Measurements from ENCODE around the gene AGMO. TPM values are rescaled to one million over a fixed set of nuclear protein-coding genes. Genes with fewer than 3 reads are reported as not detected.

The AGMO gene
- total and polyA plus RNA-seq, 4 donors = 21.6 to 46.6 (median 31.6) TPM

DNA sequence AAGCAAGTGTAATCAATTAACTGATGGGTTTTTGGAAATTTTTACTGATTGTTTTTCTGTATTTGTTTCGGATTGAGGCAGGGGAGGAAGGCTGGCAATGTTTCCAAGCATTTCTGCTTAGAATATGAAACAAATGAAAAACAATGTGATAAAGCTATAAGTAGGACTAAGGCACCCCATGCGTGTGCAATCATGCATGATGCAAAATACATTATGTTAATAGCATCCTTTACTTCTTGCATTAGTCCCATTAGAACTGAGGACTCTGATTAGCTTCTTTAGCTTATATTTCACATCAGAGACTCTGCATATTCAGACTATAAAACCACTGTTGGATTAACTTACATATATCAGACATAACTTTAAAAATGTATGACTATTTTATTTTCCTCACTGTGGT lies 48.7 kb upstream of the AGMO start:
- no peak for TF ChIP-seq FOXA1 (IDR thresholded peaks at IDR 0.05)
- TF ChIP-seq, protein P1, sequence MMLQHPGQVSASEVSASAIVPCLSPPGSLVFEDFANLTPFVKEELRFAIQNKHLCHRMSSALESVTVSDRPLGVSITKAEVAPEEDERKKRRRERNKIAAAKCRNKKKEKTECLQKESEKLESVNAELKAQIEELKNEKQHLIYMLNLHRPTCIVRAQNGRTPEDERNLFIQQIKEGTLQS (IDR thresholded peaks at IDR 0.05) = no peak
- Histone ChIP-seq H3K27me3 (ENCODE audit: control insufficient read depth in 4 of 4, insufficient read depth in 4 of 4, low read length in 3 of 4) (no peaks in the 10 kb centered on the region), H3K4me3 (ENCODE audit: low read depth in 1 of 3, low read length in 3 of 3) (no peak overlapping the region), H3K36me3 (ENCODE audit: control insufficient read depth in 4 of 4, insufficient read depth in 3 of 4, low read depth in 1 of 4, low read length in 3 of 4) (no peaks in the 10 kb centered on the region), H3K27ac (ENCODE audit: low read depth in 1 of 2, low read length in 2 of 2) (no peak overlapping the region), H3K9me3 (ENCODE audit: control insufficient read depth in 4 of 4, low read length in 3 of 4) (no peaks in the 10 kb centered on the region), H3K9ac (ENCODE audit: low read depth in 1 of 2, low read length in 2 of 2) (no peak overlapping the region), H3K4me1 (ENCODE audit: control insufficient read depth in 4 of 4, insufficient read depth in 4 of 4, low read length in 3 of 4) (no peaks in the 10 kb centered on the region)
- DNase-seq (ENCODE audit: low spot score) = no peak
- WGBS = 87% methylated on average over 2 of the region's 2 CpGs

DNA sequence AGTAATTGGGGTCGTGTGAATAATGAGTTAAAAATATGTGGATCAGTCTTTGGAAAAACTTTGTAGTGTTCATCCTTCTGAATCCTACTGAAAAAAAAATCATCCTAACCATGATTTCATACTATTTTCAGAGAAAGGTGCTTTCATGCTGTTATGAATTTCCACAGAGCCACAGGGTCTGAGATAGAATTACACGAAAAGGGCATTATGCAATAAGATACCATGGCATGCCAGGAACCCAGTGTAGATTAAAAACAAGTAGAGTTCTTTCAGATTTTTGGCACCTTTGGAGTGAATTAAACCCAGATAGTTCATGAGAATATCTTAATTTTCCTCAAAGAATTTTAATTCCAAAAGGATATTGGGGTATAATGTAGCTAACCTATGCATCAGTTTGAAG lies 47.5 kb upstream of the AGMO start:
- H3K9ac ChIP-seq (ENCODE audit: low read depth in 1 of 2, low read length in 2 of 2) = no peak overlapping the region
- H3K27me3 ChIP-seq (ENCODE audit: control insufficient read depth in 4 of 4, insufficient read depth in 4 of 4, low read length in 3 of 4) = no peaks in the 10 kb centered on the region
- H3K4me3 ChIP-seq (ENCODE audit: low read depth in 1 of 3, low read length in 3 of 3) = no peak overlapping the region
- H3K27ac ChIP-seq (ENCODE audit: low read depth in 1 of 2, low read length in 2 of 2) = no peak overlapping the region
- H3K36me3 ChIP-seq (ENCODE audit: control insufficient read depth in 4 of 4, insufficient read depth in 3 of 4, low read depth in 1 of 4, low read length in 3 of 4) = no peaks in the 10 kb centered on the region
- no peak for DNase-seq (ENCODE audit: low spot score)
- TF ChIP-seq, protein P2, sequence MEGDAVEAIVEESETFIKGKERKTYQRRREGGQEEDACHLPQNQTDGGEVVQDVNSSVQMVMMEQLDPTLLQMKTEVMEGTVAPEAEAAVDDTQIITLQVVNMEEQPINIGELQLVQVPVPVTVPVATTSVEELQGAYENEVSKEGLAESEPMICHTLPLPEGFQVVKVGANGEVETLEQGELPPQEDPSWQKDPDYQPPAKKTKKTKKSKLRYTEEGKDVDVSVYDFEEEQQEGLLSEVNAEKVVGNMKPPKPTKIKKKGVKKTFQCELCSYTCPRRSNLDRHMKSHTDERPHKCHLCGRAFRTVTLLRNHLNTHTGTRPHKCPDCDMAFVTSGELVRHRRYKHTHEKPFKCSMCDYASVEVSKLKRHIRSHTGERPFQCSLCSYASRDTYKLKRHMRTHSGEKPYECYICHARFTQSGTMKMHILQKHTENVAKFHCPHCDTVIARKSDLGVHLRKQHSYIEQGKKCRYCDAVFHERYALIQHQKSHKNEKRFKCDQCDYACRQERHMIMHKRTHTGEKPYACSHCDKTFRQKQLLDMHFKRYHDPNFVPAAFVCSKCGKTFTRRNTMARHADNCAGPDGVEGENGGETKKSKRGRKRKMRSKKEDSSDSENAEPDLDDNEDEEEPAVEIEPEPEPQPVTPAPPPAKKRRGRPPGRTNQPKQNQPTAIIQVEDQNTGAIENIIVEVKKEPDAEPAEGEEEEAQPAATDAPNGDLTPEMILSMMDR (IDR thresholded peaks at IDR 0.05; ENCODE audit: low read depth, low read length, missing input control) = no peak
- TF ChIP-seq HNF4A (conservative IDR thresholded peaks at IDR 0.05) (no peak), JUND (IDR thresholded peaks at IDR 0.05) (no peak), RAD21 (IDR thresholded peaks at IDR 0.05) (no peak), SP1 (IDR thresholded peaks at IDR 0.05) (no peak), RXRA (IDR thresholded peaks at IDR 0.05) (no peak), HNF4G (IDR thresholded peaks at IDR 0.05) (no peak), EGR1 (IDR thresholded peaks at IDR 0.05; ENCODE audit: low read depth in 2 of 2) (no peak), YY1 (IDR thresholded peaks at IDR 0.05) (no peak), FOXA1 (IDR thresholded peaks at IDR 0.05) (no peak), FOXA2 (IDR thresholded peaks at IDR 0.05) (no peak), TAF1 (conservative IDR thresholded peaks at IDR 0.05) (no peak), NR2F2 (IDR thresholded peaks at IDR 0.05) (no peak)
- TF ChIP-seq, protein P1 (IDR thresholded peaks at IDR 0.05) = no peak
- TF ChIP-seq, protein P3, sequence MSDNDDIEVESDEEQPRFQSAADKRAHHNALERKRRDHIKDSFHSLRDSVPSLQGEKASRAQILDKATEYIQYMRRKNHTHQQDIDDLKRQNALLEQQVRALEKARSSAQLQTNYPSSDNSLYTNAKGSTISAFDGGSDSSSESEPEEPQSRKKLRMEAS (IDR thresholded peaks at IDR 0.05) = no peak
- TF ChIP-seq, protein P4, sequence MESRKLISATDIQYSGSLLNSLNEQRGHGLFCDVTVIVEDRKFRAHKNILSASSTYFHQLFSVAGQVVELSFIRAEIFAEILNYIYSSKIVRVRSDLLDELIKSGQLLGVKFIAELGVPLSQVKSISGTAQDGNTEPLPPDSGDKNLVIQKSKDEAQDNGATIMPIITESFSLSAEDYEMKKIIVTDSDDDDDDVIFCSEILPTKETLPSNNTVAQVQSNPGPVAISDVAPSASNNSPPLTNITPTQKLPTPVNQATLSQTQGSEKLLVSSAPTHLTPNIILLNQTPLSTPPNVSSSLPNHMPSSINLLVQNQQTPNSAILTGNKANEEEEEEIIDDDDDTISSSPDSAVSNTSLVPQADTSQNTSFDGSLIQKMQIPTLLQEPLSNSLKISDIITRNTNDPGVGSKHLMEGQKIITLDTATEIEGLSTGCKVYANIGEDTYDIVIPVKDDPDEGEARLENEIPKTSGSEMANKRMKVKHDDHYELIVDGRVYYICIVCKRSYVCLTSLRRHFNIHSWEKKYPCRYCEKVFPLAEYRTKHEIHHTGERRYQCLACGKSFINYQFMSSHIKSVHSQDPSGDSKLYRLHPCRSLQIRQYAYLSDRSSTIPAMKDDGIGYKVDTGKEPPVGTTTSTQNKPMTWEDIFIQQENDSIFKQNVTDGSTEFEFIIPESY (IDR thresholded peaks at IDR 0.05) = no peak
- TF ChIP-seq, protein P5, sequence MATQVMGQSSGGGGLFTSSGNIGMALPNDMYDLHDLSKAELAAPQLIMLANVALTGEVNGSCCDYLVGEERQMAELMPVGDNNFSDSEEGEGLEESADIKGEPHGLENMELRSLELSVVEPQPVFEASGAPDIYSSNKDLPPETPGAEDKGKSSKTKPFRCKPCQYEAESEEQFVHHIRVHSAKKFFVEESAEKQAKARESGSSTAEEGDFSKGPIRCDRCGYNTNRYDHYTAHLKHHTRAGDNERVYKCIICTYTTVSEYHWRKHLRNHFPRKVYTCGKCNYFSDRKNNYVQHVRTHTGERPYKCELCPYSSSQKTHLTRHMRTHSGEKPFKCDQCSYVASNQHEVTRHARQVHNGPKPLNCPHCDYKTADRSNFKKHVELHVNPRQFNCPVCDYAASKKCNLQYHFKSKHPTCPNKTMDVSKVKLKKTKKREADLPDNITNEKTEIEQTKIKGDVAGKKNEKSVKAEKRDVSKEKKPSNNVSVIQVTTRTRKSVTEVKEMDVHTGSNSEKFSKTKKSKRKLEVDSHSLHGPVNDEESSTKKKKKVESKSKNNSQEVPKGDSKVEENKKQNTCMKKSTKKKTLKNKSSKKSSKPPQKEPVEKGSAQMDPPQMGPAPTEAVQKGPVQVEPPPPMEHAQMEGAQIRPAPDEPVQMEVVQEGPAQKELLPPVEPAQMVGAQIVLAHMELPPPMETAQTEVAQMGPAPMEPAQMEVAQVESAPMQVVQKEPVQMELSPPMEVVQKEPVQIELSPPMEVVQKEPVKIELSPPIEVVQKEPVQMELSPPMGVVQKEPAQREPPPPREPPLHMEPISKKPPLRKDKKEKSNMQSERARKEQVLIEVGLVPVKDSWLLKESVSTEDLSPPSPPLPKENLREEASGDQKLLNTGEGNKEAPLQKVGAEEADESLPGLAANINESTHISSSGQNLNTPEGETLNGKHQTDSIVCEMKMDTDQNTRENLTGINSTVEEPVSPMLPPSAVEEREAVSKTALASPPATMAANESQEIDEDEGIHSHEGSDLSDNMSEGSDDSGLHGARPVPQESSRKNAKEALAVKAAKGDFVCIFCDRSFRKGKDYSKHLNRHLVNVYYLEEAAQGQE (IDR thresholded peaks at IDR 0.05) = no peak
- no peaks in the 10 kb centered on the region for H3K4me1 ChIP-seq (ENCODE audit: control insufficient read depth in 4 of 4, insufficient read depth in 4 of 4, low read length in 3 of 4)
- H3K9me3 ChIP-seq (ENCODE audit: control insufficient read depth in 4 of 4, low read length in 3 of 4) = no peaks in the 10 kb centered on the region
- WGBS = 58% methylated on average over 2 of the region's 2 CpGs

Measured in liver (tissue), 9 donors.